ENCODE results near the gene NEMP2. TPM values are rescaled to one million over a fixed set of nuclear protein-coding genes. Genes with fewer than 3 reads are reported as not detected.

Gene NEMP2
- total RNA-seq, 1 donor from 2014 or later = 7.2 TPM

DNA sequence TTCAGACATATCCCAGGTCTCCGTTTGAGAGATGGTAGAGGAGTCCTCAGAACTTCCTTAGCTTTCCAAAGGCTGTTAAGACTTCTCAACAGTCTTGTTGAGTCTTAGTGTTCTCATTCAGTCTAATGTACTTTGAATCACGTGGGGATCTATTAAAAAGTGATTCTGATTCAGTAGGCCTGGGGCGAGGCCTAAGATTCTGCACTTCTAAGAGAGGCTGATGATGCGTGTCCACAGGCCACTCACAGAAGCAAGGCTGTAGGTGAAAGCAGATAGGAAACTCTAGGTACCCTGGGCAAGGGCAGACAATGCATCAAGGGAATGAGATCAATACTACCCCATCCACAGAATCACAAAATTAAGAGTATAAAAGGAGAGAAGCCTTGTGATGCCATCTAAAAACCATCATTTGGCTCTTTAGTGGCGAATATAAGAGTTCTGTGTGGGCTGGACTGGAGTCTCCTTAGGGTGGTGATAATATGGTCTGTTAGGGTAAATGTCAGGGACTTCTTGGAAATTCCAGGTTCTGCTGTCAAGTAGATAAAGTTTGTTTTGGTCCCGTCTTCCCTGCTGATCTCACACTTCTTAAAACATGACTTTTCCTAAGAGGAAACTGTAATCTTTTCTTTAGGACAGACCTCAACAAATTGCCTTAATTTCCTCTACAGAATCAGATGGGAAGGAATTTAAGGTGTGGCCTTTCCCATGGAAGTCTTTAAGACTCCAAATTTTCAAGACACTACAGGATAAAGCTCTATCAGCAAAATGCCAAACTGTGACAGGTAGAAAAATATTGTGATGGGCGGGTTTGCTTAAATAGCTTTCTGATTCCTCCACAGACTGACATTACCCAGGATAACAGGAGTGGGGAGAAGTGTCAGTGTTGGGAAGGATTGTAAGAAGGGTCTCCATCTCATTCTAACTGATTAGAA lies 45.7 kb upstream of the NEMP2 start:
- DNase-seq (ENCODE audit: extremely low spot score, unreplicated experiment) = no peak
- Mint-ChIP-seq H3K27me3 (no peaks in the 10 kb centered on the region), H3K4me1 (ENCODE audit: unreplicated experiment) (peaks cover 46% of the 10 kb centered on the region), H3K36me3 (no peaks in the 10 kb centered on the region), H3K27ac (no peak overlapping the region), H3K9me3 (peaks cover 4% of the 10 kb centered on the region), H3K4me3 (peak overlapping the region; percentile 35)
- TF ChIP-seq, protein P1, sequence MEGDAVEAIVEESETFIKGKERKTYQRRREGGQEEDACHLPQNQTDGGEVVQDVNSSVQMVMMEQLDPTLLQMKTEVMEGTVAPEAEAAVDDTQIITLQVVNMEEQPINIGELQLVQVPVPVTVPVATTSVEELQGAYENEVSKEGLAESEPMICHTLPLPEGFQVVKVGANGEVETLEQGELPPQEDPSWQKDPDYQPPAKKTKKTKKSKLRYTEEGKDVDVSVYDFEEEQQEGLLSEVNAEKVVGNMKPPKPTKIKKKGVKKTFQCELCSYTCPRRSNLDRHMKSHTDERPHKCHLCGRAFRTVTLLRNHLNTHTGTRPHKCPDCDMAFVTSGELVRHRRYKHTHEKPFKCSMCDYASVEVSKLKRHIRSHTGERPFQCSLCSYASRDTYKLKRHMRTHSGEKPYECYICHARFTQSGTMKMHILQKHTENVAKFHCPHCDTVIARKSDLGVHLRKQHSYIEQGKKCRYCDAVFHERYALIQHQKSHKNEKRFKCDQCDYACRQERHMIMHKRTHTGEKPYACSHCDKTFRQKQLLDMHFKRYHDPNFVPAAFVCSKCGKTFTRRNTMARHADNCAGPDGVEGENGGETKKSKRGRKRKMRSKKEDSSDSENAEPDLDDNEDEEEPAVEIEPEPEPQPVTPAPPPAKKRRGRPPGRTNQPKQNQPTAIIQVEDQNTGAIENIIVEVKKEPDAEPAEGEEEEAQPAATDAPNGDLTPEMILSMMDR (conservative IDR thresholded peaks at IDR 0.05) = no peak

DNA sequence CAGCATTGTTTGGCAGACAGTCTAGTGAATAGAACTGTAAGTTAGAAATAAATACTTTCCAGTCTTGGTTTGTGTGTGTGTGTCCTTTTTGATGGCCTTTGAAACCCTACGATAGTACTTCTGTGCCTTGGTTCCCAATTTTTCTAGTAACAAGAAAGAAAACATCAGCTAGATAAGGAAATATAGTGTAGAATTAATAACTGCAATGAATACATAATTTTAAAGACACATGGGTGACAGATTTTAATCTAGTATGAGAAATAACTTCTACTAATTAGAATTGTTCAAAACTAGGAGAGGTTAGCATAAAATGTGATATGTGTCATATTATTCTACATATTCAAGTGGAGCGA lies 44.5 kb upstream of the NEMP2 start:
- H3K36me3 Mint-ChIP-seq = no peaks in the 10 kb centered on the region
- H3K27ac Mint-ChIP-seq = peak overlapping the region; percentile 86
- H3K4me3 Mint-ChIP-seq = peak overlapping the region; percentile 9
- TF ChIP-seq, protein P1 (conservative IDR thresholded peaks at IDR 0.05) = no peak
- DNase-seq (ENCODE audit: extremely low spot score, unreplicated experiment) = no peak
- H3K9me3 Mint-ChIP-seq = peaks cover 4% of the 10 kb centered on the region
- H3K27me3 Mint-ChIP-seq = no peaks in the 10 kb centered on the region
- H3K4me1 Mint-ChIP-seq (ENCODE audit: unreplicated experiment) = peaks cover 45% of the 10 kb centered on the region

DNA sequence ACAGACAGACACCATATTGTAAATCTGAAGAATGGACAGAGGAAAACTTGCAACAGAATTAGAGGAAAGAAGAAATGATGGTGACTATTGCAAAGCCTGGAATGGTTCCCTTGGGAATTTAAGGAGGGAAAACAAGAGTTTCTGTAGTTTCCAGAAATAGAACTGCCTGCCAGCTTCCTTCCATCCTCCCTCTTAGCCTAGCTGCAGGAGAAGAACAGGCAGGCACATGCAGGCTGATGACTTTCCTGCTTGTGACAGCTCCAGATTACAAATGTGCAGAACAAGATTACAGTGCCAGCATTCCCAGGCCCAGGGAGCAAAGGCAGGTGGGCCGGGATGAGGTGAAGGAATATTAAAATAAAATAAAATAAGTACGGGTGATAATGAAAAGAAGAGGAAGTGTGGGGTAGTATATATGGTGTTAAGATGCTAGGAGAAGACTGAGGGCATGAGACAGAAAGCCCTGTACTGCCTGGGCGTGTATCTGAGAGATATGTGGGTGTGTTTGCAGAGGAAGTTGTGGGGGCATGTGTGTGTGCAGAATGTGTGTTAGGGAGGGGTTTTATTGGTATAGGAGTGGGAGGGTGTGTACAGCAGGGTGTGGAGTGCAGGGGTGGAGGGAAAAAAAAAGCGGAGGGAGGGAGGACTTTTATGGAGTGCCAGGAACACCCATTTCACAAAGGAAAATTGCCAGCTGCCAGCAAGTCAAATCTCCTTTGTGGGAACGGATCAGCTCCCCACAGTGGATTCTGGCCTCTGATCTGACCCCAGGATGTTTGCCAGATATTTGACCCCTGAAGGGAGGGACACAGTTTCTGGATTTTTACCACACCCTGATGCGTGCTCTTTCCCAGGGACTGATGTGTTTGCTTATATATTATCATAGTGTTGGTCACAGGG lies 43.9 kb upstream of the NEMP2 start:
- H3K9me3 Mint-ChIP-seq = peaks cover 4% of the 10 kb centered on the region
- TF ChIP-seq, protein P1 (conservative IDR thresholded peaks at IDR 0.05) = no peak
- no peaks in the 10 kb centered on the region for H3K36me3 Mint-ChIP-seq
- no peak for DNase-seq (ENCODE audit: extremely low spot score, unreplicated experiment)
- H3K4me1 Mint-ChIP-seq (ENCODE audit: unreplicated experiment) = peaks cover 40% of the 10 kb centered on the region
- peak overlapping the region; percentile 65 for H3K4me3 Mint-ChIP-seq
- H3K27me3 Mint-ChIP-seq = no peaks in the 10 kb centered on the region
- peak overlapping the region; percentile 86 for H3K27ac Mint-ChIP-seq

DNA sequence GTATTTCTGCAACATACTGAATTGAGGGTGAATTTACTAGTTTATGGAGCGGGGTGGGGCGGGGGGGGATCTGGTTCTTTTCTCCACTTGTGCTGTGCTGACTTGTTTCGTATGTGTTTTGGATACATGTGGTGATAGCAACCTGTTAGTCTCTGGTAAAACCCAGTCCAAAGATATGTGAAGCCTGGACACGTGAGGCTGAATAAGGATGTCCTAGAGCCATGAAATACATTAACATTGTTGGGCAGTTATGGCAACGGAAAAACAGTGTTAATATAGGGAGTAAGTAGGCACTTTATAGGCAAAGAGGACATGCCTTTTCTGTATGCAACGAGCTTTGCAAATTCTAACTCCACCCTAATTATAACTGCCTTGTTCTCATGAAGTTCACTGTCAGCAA lies 42.1 kb upstream of the NEMP2 start:
- peaks cover 42% of the 10 kb centered on the region for H3K4me1 Mint-ChIP-seq (ENCODE audit: unreplicated experiment)
- TF ChIP-seq, protein P1 (conservative IDR thresholded peaks at IDR 0.05) = no peak
- H3K9me3 Mint-ChIP-seq = no peaks in the 10 kb centered on the region
- no peaks in the 10 kb centered on the region for H3K36me3 Mint-ChIP-seq
- no peak overlapping the region for H3K4me3 Mint-ChIP-seq
- DNase-seq (ENCODE audit: extremely low spot score, unreplicated experiment) = no peak
- H3K27me3 Mint-ChIP-seq = no peaks in the 10 kb centered on the region
- no peak overlapping the region for H3K27ac Mint-ChIP-seq

DNA sequence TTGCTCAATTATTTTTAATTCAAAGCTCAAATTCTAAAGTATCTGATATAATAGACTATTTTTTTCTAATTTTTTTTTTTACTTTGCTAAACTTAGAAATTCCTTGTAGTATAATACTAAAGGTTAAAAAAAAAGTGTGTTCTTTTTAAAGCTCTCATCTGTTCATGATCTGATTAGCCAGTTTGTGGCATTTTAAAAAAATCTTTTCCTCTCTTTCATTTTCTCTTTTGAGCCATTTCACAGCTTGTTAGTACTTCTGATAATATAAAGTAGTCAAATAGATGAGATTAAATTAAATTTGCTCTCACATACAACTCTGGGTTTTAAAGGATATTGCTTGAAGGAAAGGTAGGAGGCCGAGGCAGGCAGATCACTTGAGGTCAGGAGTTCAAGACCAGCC lies 40.7 kb upstream of the NEMP2 start:
- TF ChIP-seq, protein P1 (conservative IDR thresholded peaks at IDR 0.05) = no peak
- Mint-ChIP-seq H3K4me3 (no peak overlapping the region), H3K36me3 (no peaks in the 10 kb centered on the region), H3K4me1 (ENCODE audit: unreplicated experiment) (peaks cover 40% of the 10 kb centered on the region), H3K27me3 (no peaks in the 10 kb centered on the region), H3K9me3 (no peaks in the 10 kb centered on the region), H3K27ac (no peak overlapping the region)
- no peak for DNase-seq (ENCODE audit: extremely low spot score, unreplicated experiment)
